HFFc6 (cell line): Measurements from ENCODE around the gene SNX20. TPM values are rescaled to one million over a fixed set of nuclear protein-coding genes. Genes with fewer than 3 reads are reported as not detected.

ENCODE experiments used
- DNase-seq: peaks from one replicate; pipeline ENCODE4 v3.0.0-alpha.2; 2018
- H3K27ac Mint-ChIP-seq: 2 replicates; pipeline ENCODE4 v1.8.0; 2020; ENCODE audit warnings: mild to moderate bottlenecking, mixed read lengths
- H3K27me3 Mint-ChIP-seq: 2 replicates; pipeline ENCODE4 v1.8.0; 2021; ENCODE audit warnings: mild to moderate bottlenecking, moderate library complexity, mixed read lengths; ENCODE audit not compliant: insufficient read depth
- H3K36me3 Mint-ChIP-seq: 2 replicates; pipeline ENCODE4 v1.8.0; 2021; ENCODE audit warnings: low read depth, mixed read lengths
- H3K4me1 Mint-ChIP-seq: 2 replicates; pipeline ENCODE4 v1.8.0; 2020; ENCODE audit warnings: low read depth, mixed read lengths
- H3K4me3 Mint-ChIP-seq: 2 replicates; pipeline ENCODE4 v1.8.0; 2020; ENCODE audit warnings: mild to moderate bottlenecking, moderate library complexity, mixed read lengths
- H3K9me3 Mint-ChIP-seq: 2 replicates; pipeline ENCODE4 v1.8.0; 2020; ENCODE audit warnings: mild to moderate bottlenecking, mixed read lengths
- total RNA-seq, 6 experiments: library from RNA; stranded (reverse); fragmentation: NEBNext Ultra II Directional; extraction: Animal tissue kit (Norgen Biotek cat#: 25700); gene quantifications; 2 replicates in 1 of 6; 3 replicates in 5 of 6; pipeline ENCODE4 v1.2.3, GENCODE V29; 2021
- TF ChIP-seq, protein P1 (sequence below): fragments of 200-600 bp; sonication (generic); IDR thresholded peaks from 2 replicates; pipeline ENCODE4 v1.5.0; 2021; ENCODE audit warnings: antibody characterized with exemption, mild to moderate bottlenecking

SNX20 gene
- total RNA-seq, 6 experiments from 2014 or later: not detected

DNA sequence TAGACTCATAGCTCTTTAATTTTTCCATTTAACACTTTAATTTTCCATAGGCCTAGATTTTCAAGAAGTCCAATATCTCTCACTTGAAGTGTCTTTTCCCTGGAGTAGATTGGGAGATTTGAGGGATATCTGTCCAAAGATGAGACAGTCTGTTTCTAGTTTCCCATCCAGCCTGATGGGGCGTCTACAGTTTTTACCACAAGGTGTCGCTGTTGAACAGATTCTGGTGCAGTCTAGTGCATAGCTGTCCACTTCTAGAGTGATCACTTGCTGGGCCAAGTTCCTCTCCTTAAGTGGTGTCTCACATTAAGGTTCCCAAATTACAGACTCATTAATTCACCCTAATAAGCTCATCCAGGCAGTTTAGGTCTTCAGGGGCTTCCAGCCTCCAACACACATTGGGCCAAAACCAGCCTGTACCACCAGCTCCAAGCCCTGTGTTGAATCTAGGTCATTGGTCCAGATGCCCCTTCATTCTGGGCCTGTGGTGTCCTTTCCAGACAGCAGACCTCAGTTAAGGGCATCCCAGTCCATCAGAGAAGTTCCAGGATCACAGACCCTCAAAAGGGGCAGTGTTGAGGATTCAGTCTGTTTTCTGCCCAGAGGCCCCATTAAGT lies 9.4 kb downstream of the SNX20 start:
- H3K4me3 Mint-ChIP-seq: no peak overlapping the region
- H3K4me1 Mint-ChIP-seq: peaks cover 2% of the 10 kb centered on the region; the same call in 1 of the 2 replicates
- H3K9me3 Mint-ChIP-seq: peaks cover 28% of the 10 kb centered on the region
- TF ChIP-seq, protein P1, sequence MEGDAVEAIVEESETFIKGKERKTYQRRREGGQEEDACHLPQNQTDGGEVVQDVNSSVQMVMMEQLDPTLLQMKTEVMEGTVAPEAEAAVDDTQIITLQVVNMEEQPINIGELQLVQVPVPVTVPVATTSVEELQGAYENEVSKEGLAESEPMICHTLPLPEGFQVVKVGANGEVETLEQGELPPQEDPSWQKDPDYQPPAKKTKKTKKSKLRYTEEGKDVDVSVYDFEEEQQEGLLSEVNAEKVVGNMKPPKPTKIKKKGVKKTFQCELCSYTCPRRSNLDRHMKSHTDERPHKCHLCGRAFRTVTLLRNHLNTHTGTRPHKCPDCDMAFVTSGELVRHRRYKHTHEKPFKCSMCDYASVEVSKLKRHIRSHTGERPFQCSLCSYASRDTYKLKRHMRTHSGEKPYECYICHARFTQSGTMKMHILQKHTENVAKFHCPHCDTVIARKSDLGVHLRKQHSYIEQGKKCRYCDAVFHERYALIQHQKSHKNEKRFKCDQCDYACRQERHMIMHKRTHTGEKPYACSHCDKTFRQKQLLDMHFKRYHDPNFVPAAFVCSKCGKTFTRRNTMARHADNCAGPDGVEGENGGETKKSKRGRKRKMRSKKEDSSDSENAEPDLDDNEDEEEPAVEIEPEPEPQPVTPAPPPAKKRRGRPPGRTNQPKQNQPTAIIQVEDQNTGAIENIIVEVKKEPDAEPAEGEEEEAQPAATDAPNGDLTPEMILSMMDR: peak; percentile 86
- DNase-seq: peak; percentile 22
- H3K27ac Mint-ChIP-seq: no peak overlapping the region
- H3K27me3 Mint-ChIP-seq: peaks cover 7% of the 10 kb centered on the region
- H3K36me3 Mint-ChIP-seq: peaks cover 21% of the 10 kb centered on the region

DNA sequence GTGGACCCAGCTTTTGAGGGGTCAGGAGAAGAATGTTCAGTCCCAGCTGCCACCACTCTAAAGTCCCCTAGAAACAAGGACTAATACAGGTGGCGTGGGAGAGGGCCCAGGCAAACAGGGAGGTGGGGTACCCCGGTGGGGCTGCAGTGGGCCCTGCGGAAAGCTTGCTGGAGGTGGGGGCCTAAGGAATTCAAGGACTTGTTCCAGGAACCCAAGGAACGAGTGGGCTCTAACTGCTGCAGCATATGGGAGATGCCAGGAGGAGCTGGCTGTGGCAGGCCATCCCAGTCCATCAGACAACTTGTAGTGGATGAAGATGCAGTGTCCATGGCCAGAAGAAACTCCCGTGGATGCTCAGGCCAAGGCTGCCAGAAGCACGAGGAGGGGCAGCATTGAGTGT lies 10.6 kb downstream of the SNX20 start:
- H3K4me3 Mint-ChIP-seq: no peak overlapping the region
- H3K9me3 Mint-ChIP-seq: peaks cover 28% of the 10 kb centered on the region
- peaks cover 7% of the 10 kb centered on the region for H3K27me3 Mint-ChIP-seq
- H3K27ac Mint-ChIP-seq: no peak overlapping the region
- no peak for DNase-seq
- peaks cover 21% of the 10 kb centered on the region for H3K36me3 Mint-ChIP-seq
- TF ChIP-seq, protein P1: no peak
- peaks cover 6% of the 10 kb centered on the region; the same call in 1 of the 2 replicates for H3K4me1 Mint-ChIP-seq

DNA sequence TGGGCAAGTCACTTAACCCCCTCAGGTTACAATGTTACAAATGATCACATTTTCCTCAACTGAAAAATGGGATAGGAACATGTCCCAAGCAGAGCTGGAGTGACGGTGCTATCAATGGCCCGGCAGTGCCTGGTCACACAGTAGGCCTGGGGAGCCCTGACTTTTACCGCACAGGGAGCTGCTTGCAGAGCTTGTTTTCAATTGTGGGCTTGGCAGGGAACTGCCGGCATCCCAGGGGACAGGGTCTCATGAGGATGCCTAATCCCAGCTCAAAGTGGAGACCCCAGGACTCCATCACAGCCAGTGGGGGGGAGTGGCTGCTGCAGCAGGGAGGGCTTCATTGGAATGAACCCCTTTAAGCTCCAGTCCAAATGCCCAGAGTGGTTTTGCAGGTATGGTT lies 11.4 kb downstream of the SNX20 start:
- no peak for DNase-seq
- H3K4me1 Mint-ChIP-seq: peaks cover 6% of the 10 kb centered on the region; the same call in 1 of the 2 replicates
- H3K27ac Mint-ChIP-seq: no peak overlapping the region
- no peak overlapping the region for H3K4me3 Mint-ChIP-seq
- H3K36me3 Mint-ChIP-seq: peaks cover 21% of the 10 kb centered on the region
- peaks cover 28% of the 10 kb centered on the region for H3K9me3 Mint-ChIP-seq
- TF ChIP-seq, protein P1: no peak
- peaks cover 7% of the 10 kb centered on the region for H3K27me3 Mint-ChIP-seq

DNA sequence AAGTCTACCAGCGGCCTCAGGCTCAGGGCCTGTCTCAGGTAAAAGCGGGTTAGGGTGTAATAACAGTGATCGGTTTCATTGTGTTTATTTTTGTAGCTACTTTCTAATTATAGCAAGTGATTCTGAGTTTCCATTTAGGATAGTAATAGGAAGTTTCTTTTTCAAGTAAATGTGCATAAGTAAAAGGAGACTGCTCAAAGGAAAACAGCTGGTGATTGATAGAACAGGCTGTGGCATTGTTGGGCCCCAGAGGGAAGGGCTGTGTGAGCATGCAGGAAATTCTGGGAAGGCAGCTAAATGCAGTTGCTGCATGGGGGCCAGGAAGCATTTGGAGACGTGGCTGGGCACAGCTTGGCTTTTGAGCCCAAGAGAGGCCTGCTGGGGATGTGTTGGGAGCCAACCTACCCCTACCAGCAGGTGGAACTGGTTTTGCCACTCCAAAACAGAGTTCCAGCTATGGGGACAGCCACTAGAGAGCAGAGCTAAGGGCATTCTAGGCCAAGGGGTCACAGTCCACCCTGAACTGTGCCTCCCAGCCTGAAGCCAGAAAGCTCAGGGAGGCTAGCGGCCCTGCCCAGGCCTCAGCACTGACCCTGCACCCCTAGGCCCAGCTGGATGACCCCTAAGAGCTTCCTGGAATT lies 12.6 kb downstream of the SNX20 start:
- Mint-ChIP-seq H3K9me3 (peaks cover 24% of the 10 kb centered on the region), H3K36me3 (peaks cover 21% of the 10 kb centered on the region), H3K4me3 (no peak overlapping the region), H3K27me3 (peaks cover 7% of the 10 kb centered on the region), H3K27ac (no peak overlapping the region), H3K4me1 (peaks cover 6% of the 10 kb centered on the region; the same call in 1 of the 2 replicates)
- TF ChIP-seq, protein P1: 0 out of 2 replicates have a peak, but pooled peaks have one; percentile 8
- no peak for DNase-seq

DNA sequence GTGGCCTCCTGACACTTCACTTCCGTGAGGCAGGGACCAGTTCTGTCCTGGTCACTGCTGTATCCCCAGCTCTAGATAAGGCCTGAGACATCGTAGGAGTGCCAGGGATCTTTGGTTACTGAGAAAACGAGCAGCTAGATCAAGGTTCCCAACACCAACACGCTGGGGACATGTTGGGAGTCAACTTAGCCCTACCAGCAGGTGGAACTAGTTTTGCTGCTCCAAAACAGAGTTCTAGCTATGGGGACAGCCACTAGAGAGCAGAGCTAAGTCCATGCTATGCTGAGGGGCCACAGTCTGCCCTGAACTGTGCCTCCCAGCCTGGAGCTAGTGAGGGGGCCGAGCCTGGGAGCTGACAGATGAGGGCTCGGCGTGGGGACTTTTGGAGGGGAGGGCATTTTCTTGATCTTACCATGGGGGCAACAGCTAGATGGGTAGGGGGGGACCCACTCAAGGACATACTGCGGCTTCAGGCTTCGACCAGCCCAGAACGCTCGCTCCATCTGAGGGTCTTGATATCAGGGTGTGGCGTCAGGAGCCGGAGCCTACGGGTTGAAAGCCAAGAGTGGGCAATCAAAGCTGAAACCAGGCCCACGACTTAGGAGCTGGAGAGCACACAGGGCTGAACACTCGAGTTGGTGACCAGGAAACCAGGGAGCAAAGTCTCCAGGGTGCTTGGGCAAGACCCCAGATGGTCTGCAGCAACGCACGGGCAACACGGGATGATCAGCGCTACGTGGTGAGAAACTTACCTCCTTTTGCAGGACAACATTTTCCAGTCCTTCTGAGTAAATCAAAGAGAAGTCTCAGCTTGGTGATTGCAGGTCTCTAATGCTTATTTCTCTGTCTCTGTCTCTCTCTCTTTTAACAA lies 13.4 kb downstream of the SNX20 start:
- TF ChIP-seq, protein P1: peak; percentile 37; the same call in 1 of the 2 replicates
- Mint-ChIP-seq H3K36me3 (peaks cover 17% of the 10 kb centered on the region), H3K27me3 (peaks cover 7% of the 10 kb centered on the region), H3K9me3 (peaks cover 18% of the 10 kb centered on the region), H3K27ac (no peak overlapping the region), H3K4me1 (peaks cover 6% of the 10 kb centered on the region; the same call in 1 of the 2 replicates), H3K4me3 (no peak overlapping the region)
- no peak for DNase-seq
